Chondrocyte (in vitro differentiated cells): Measurements from ENCODE around the gene KRTAP20-2. TPM values are rescaled to one million over a fixed set of nuclear protein-coding genes. Genes with fewer than 3 reads are reported as not detected.

Experiments
- DNase-seq: peaks from one replicate; pipeline ENCODE4 v3.0.0; 2021; ENCODE audit warnings: mixed read lengths, low spot score
- H3K27ac Mint-ChIP-seq: one replicate; pipeline ENCODE4 v1.8.0; 2021; ENCODE audit warnings: mild to moderate bottlenecking, moderate library complexity, mixed read lengths; ENCODE audit not compliant: unreplicated experiment
- H3K27me3 Mint-ChIP-seq: 2 replicates; pipeline ENCODE4 v1.8.0; 2021; ENCODE audit warnings: low read depth, mixed read lengths
- H3K36me3 Mint-ChIP-seq: 2 replicates; pipeline ENCODE4 v1.8.0; 2021; ENCODE audit warnings: low read depth, mixed read lengths
- H3K4me1 Mint-ChIP-seq: 2 replicates; pipeline ENCODE4 v1.8.0; 2021; ENCODE audit warnings: low read depth, mild to moderate bottlenecking, mixed read lengths
- H3K4me3 Mint-ChIP-seq: one replicate; pipeline ENCODE4 v1.8.0; 2021; ENCODE audit warnings: mild to moderate bottlenecking, moderate library complexity, mixed read lengths; ENCODE audit not compliant: unreplicated experiment
- H3K9me3 Mint-ChIP-seq: 2 replicates; pipeline ENCODE4 v1.8.0; 2021; ENCODE audit warnings: low read depth, mixed read lengths
- total RNA-seq: library from RNA; stranded (reverse); gene quantifications from 3 replicates; pipeline ENCODE4 v1.2.1, GENCODE V29; 2021
- TF ChIP-seq, protein P1 (sequence below): fragments of 200-600 bp; sonication (generic); IDR thresholded peaks from 2 replicates; pipeline ENCODE4 v1.5.0; 2021; ENCODE audit warnings: antibody characterized with exemption, mild to moderate bottlenecking, moderate library complexity

The KRTAP20-2 gene
- total RNA-seq, 1 donor from 2014 or later, result not detected

DNA sequence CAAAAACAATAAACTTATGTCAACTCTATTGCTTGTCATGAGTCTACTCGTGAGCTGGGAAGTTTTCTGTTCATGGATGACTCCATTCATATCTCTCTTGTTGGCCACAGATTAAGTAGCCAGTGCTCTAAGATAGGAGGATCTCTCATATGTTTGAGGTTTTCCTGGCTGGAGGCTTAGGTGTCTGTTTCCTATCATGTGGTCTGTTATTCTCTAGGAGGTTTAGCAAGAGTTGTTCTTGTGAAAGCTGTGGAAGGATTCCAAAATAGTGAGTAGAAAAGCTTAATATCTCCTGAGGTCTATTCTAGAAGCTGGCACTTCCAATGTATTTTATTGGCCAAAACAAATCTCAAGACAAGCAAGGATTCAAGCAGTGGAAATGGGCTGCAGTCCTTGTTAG, 5.8 kb upstream of the KRTAP20-2 start:
- peaks cover 22% of the 10 kb centered on the region for H3K9me3 Mint-ChIP-seq
- no peaks in the 10 kb centered on the region for H3K4me1 Mint-ChIP-seq
- H3K36me3 Mint-ChIP-seq, result no peaks in the 10 kb centered on the region
- TF ChIP-seq, protein P1, sequence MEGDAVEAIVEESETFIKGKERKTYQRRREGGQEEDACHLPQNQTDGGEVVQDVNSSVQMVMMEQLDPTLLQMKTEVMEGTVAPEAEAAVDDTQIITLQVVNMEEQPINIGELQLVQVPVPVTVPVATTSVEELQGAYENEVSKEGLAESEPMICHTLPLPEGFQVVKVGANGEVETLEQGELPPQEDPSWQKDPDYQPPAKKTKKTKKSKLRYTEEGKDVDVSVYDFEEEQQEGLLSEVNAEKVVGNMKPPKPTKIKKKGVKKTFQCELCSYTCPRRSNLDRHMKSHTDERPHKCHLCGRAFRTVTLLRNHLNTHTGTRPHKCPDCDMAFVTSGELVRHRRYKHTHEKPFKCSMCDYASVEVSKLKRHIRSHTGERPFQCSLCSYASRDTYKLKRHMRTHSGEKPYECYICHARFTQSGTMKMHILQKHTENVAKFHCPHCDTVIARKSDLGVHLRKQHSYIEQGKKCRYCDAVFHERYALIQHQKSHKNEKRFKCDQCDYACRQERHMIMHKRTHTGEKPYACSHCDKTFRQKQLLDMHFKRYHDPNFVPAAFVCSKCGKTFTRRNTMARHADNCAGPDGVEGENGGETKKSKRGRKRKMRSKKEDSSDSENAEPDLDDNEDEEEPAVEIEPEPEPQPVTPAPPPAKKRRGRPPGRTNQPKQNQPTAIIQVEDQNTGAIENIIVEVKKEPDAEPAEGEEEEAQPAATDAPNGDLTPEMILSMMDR, result no peak
- no peak for DNase-seq
- H3K27ac Mint-ChIP-seq, result no peak overlapping the region
- H3K4me3 Mint-ChIP-seq, result no peak overlapping the region
- no peaks in the 10 kb centered on the region for H3K27me3 Mint-ChIP-seq

DNA sequence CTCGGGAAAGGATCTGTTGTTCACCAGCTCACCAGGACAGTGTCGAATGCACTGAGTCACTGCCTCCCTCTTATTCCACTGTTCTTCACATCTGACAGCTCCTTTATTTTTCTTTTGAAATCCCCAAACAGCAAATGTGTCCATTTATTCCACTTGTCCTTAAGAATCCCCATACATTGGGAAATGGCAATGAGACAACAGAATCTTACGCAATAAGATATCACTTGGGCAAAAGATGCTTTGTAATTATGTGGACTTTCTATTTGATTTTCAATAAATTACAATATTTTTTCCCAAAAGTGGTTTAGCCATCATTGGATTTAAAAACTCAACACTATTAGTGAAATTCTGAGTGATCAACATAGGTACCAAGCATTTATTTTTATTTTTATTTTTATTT, 3.7 kb downstream of the KRTAP20-2 start:
- DNase-seq, result no peak
- TF ChIP-seq, protein P1, result no peak
- H3K36me3 Mint-ChIP-seq, result no peaks in the 10 kb centered on the region
- H3K27me3 Mint-ChIP-seq, result no peaks in the 10 kb centered on the region
- no peaks in the 10 kb centered on the region for H3K4me1 Mint-ChIP-seq
- H3K4me3 Mint-ChIP-seq, result no peak overlapping the region
- H3K9me3 Mint-ChIP-seq, result peaks cover 20% of the 10 kb centered on the region
- no peak overlapping the region for H3K27ac Mint-ChIP-seq

DNA sequence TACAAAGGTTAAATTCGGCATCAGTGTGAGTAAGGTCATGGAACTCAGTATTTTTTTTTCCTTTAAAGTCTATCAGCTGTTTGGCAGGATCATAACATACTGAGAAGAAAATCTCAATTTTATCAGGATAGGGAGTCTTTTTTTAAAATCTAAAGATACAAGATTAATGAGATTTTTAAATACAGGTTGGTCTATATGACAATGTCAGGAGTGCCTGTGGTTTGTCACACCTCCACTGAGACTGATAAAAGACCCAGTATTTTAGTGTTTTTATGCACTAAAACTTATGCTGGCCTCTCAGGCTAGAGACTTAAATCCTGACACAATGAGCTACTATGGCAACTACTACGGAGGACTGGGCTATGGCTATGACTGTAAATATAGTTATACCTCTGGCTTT, 7.6 kb downstream of the KRTAP20-2 start, which contains the start of gene KRTAP20-3:
KRTAP20-3 (plus strand) TSS at position 301 of the 400 bp plus-strand sequence.
- no peaks in the 10 kb centered on the region for H3K27me3 Mint-ChIP-seq
- H3K36me3 Mint-ChIP-seq, result no peaks in the 10 kb centered on the region
- no peaks in the 10 kb centered on the region for H3K4me1 Mint-ChIP-seq
- peaks cover 36% of the 10 kb centered on the region for H3K9me3 Mint-ChIP-seq
- TF ChIP-seq, protein P1, result no peak
- no peak for DNase-seq
- no peak within 1 kb of the TSS for H3K4me3 Mint-ChIP-seq
- H3K27ac Mint-ChIP-seq, result no peak within 1 kb of the TSS

DNA sequence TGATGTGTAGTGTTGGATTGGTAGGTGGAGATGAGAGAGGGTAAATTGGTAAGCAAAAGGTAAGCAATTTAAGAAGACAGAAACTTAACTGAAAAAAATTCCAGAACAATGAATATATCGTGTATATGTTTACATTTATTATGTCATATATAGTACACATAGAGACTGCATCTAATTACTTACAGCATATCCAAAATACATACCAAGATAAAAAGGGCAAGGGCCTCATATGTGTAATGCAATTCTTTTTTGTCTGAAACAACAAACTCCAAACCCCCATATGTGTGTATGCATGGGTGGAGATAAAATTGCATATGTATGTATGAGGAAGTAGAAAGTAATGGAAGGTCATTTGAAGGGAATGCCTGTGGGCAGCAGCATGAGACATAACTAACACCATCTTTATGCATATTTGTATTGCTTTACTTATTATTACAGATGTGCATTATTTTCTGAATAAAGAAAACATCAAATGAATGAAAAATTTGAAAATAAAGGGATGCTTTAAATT, 12.0 kb downstream of the KRTAP20-2 start:
- H3K4me1 Mint-ChIP-seq, result no peaks in the 10 kb centered on the region
- no peak overlapping the region for H3K27ac Mint-ChIP-seq

DNA sequence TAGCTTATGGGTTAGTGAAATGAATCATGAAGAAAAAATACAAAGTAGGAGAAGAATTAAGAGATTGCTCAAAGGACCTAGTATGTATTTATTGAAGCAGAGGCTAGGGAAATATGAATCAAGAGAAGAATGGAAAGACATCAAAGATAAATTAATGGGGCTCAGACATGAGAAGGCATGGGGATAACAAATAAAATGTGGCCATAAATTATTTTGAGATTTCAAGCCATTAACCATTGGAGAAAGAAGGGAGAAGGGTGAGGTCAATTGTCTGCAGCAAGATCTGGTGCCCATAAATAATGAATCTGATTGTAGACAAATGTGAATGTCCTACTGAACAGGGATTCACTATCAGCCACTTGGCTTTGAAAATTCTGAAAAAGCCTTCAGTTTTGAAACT, 17.9 kb downstream of the KRTAP20-2 start:
- Mint-ChIP-seq H3K27me3 (no peaks in the 10 kb centered on the region), H3K36me3 (no peaks in the 10 kb centered on the region), H3K4me3 (no peak overlapping the region), H3K27ac (no peak overlapping the region), H3K9me3 (peaks cover 13% of the 10 kb centered on the region), H3K4me1 (no peaks in the 10 kb centered on the region)
- TF ChIP-seq, protein P1, result no peak
- DNase-seq, result no peak

More for the DNA sequence above, 12.0 kb downstream of the KRTAP20-2 start:
- no peak overlapping the region for H3K4me3 Mint-ChIP-seq
- DNase-seq, result no peak
- H3K9me3 Mint-ChIP-seq, result peaks cover 30% of the 10 kb centered on the region
- no peaks in the 10 kb centered on the region for H3K36me3 Mint-ChIP-seq
- no peaks in the 10 kb centered on the region for H3K27me3 Mint-ChIP-seq
- TF ChIP-seq, protein P1, result no peak
